Mononuclear cell (primary cell): ENCODE data around the gene REEP2. TPM values are rescaled to one million over a fixed set of nuclear protein-coding genes. Genes with fewer than 3 reads are reported as not detected.
"Not testable (repeated sequence)": the region's sequence is repeated elsewhere in the genome, so short reads cannot be mapped to it uniquely, and the experiment has no call there.

Experiments
- H3K27me3 ChIP-seq: 2 replicates; pipeline ENCODE4 v1.6.0; 2011; ENCODE audit warnings: low read length, control low read depth; ENCODE audit not compliant: insufficient read depth
- H3K4me1 ChIP-seq: 2 replicates; pipeline ENCODE4 v1.5.1; 2011; ENCODE audit warnings: mild to moderate bottlenecking, low read length, control low read depth; ENCODE audit not compliant: insufficient read depth
- H3K4me3 ChIP-seq: 2 replicates; pipeline ENCODE4 v1.5.1; 2011; ENCODE audit warnings: mild to moderate bottlenecking, low read length, moderate library complexity
- H3K9me3 ChIP-seq: 2 replicates; pipeline ENCODE4 v1.5.1; 2011; ENCODE audit warnings: low read depth, mild to moderate bottlenecking, control low read depth, low read length
- total RNA-seq: library from RNA; depleted of rRNA; stranded (reverse); fragments of >200 nt; gene quantifications from one replicate; pipeline ENCODE4 v1.2.3, GENCODE V29; 2012

REEP2 gene
- not detected for total RNA-seq

GRCh38 chr5:138438724-138439476 is at the start of gene REEP2:
Gene REEP2, plus strand, starts transcription at chr5:138439057. Its CDS starts 152 bp downstream, at chr5:138439209.
- H3K4me1 ChIP-seq = peaks cover 11% of the 10 kb centered on the region
- H3K9me3 ChIP-seq = no peaks in the 10 kb centered on the region
- H3K4me3 ChIP-seq = no peak within 1 kb of the TSS
- H3K27me3 ChIP-seq = peaks cover 3% of the 10 kb centered on the region

- H3K27me3 ChIP-seq = no peaks in the 10 kb centered on the region
- no peaks in the 10 kb centered on the region for H3K4me1 ChIP-seq
- H3K9me3 ChIP-seq = no peaks in the 10 kb centered on the region
- H3K4me3 ChIP-seq = no peak overlapping the region
Observed at GRCh38 chr5:138389332-138389731, 49.5 kb upstream of the REEP2 start.

GRCh38 chr5:138389911-138390310 is 48.9 kb upstream of the REEP2 start:
- H3K9me3 ChIP-seq, H3K27me3 ChIP-seq, H3K4me3 ChIP-seq, H3K4me1 ChIP-seq: not testable (repeated sequence)

GRCh38 chr5:138391859-138392386 is 46.9 kb upstream of the REEP2 start:
- Histone ChIP-seq H3K27me3 (no peaks in the 10 kb centered on the region), H3K9me3 (no peaks in the 10 kb centered on the region), H3K4me1 (no peaks in the 10 kb centered on the region), H3K4me3 (no peak overlapping the region)

DNA sequence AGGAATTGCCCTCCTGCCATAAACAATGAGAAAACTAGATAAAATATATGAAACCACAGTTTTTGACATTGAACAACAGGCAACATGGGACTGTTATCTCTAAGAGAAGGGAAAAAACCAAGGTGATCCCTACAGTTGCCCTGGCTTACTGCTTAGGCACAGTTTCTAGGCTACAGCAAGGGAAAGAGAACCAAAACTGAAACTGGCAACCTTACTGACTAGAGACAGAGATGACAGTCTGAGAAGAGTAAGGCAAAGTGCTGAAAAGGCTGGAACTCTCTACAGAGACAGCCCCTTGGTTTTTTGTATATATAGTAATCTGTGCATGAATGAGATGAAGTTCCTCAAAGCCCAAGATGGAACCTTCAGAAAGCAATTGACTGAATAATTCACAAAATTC is 36.2 kb upstream of the REEP2 start:
- Histone ChIP-seq H3K9me3 (no peaks in the 10 kb centered on the region), H3K4me3 (no peak overlapping the region), H3K27me3 (no peaks in the 10 kb centered on the region), H3K4me1 (no peaks in the 10 kb centered on the region)

GRCh38 chr5:138408023-138408422 is 30.8 kb upstream of the REEP2 start:
- H3K4me1 ChIP-seq = no peaks in the 10 kb centered on the region
- no peaks in the 10 kb centered on the region for H3K9me3 ChIP-seq
- H3K27me3 ChIP-seq = no peaks in the 10 kb centered on the region
- no peak overlapping the region for H3K4me3 ChIP-seq

- not testable (repeated sequence) for H3K4me1 ChIP-seq, H3K27me3 ChIP-seq, H3K9me3 ChIP-seq, H3K4me3 ChIP-seq
Observed at GRCh38 chr5:138410996-138411640, 27.7 kb upstream of the REEP2 start.

GRCh38 chr5:138418444-138418843 is 20.4 kb upstream of the REEP2 start:
- Histone ChIP-seq H3K27me3 (no peaks in the 10 kb centered on the region), H3K4me3 (no peak overlapping the region), H3K9me3 (no peaks in the 10 kb centered on the region), H3K4me1 (no peaks in the 10 kb centered on the region)

DNA sequence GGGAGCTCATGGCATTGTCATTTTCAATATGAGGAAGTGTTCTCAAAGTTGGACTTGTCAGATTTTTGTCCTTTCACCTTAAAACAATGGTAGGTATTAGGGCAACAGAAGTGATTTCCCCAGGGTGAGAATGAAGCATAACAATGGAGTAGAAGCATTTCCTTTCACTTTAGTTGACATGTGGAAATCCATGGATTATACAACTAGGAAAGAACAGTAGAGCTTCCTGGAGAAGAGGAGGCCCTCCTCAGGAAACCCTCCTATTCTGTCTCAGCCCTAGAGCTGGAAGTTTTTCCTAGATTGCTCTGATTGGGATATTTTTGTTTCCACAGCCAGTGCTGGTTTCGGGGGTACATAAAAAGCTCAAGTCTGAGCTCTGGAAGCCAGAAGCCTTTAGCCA is 13.8 kb upstream of the REEP2 start:
- no peaks in the 10 kb centered on the region for H3K9me3 ChIP-seq
- no peak overlapping the region for H3K4me3 ChIP-seq
- no peaks in the 10 kb centered on the region for H3K4me1 ChIP-seq
- no peaks in the 10 kb centered on the region for H3K27me3 ChIP-seq

GRCh38 chr5:138435943-138436342 is 2.9 kb upstream of the REEP2 start:
- H3K9me3 ChIP-seq = no peaks in the 10 kb centered on the region
- H3K4me1 ChIP-seq = peaks cover 11% of the 10 kb centered on the region
- no peak overlapping the region for H3K4me3 ChIP-seq
- peaks cover 3% of the 10 kb centered on the region for H3K27me3 ChIP-seq

- H3K4me1 ChIP-seq = peaks cover 11% of the 10 kb centered on the region
- H3K9me3 ChIP-seq = no peaks in the 10 kb centered on the region
- no peak overlapping the region for H3K4me3 ChIP-seq
- peaks cover 3% of the 10 kb centered on the region for H3K27me3 ChIP-seq
Observed at GRCh38 chr5:138438003-138438723, 694 bp upstream of the REEP2 start.

DNA sequence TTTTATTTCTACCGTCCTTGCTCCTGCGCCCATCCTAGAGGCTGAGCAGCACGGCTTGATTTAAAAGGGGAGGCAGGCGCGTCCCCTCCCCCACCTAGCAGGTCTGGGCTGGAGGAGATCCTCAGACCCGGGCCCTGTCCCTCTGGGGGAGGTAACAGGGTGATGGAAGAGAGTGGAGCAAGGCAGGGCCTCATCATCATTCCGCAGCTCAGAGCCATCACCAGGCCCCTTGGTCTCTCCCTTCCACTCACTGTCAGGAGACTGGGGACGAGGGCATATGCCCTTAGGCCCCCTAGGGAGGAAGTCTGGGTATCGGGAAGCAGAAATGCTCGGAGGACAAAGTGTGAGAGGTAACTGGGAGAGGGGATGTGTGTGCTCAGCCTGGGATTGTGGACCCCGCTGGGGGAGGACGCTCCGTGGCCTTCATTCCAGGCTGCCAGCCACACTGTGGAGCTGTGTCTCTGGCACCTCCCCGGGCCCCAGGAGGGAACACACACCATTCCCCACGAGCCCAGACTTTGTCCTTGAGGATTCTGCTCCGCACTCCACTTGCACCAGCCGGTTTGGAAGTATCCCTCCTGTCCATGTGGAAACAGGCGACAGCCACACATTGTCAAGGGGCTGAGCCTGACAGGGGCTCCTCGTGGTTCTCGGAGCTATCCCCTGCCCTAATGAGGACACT is 761 bp downstream of the REEP2 start:
- H3K4me3 ChIP-seq = no peak overlapping the region
- no peaks in the 10 kb centered on the region for H3K9me3 ChIP-seq
- peaks cover 3% of the 10 kb centered on the region for H3K27me3 ChIP-seq
- H3K4me1 ChIP-seq = peaks cover 11% of the 10 kb centered on the region

- H3K9me3 ChIP-seq = no peaks in the 10 kb centered on the region
- H3K4me3 ChIP-seq = no peak overlapping the region
- H3K4me1 ChIP-seq = peaks cover 11% of the 10 kb centered on the region
- peaks cover 3% of the 10 kb centered on the region for H3K27me3 ChIP-seq
Observed at GRCh38 chr5:138440159-138441073, 1.6 kb downstream of the REEP2 start.

DNA sequence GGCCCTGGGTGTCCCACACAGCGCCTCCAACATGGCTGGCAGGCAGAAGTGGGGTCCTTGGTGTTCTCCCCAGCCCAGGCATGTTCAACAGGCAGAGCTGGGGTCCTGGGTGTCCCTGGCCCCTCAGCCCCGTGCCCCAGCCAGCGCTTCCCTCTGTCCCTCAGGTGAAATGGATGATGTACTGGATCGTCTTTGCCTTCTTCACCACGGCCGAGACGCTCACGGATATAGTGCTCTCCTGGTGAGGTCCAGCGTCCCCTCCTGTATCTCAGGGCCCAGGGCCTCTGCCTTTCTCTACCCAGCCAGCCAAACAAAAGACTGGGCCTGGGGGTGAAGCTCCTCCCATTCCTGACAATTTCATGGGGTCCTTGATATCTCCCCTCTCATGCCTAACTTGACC is 2.4 kb downstream of the REEP2 start:
- Histone ChIP-seq H3K4me1 (peaks cover 11% of the 10 kb centered on the region), H3K27me3 (peaks cover 3% of the 10 kb centered on the region), H3K9me3 (no peaks in the 10 kb centered on the region), H3K4me3 (no peak overlapping the region)
